HG03469 (cell line): Measurements from ENCODE around the gene USP19.

Source experiments
- ATAC-seq: cut with Tn5 transposase; IDR thresholded peaks from one replicate; pipeline ENCODE4 v1.9.1; 2021; ENCODE audit warnings: mild to moderate bottlenecking, moderate library complexity, moderate number of reproducible peaks; ENCODE audit not compliant: unreplicated experiment

Gene USP19

GRCh38 chr3:49104427-49105291 lies 16.0 kb downstream of the USP19 start, which contains the start of gene QARS1:
Gene QARS1, minus strand, starts transcription at chr3:49104757. Its CDS starts 24 bp downstream, at chr3:49104733.
- peak; percentile 65 for ATAC-seq

GRCh38 chr3:49104052-49104426 lies 16.6 kb downstream of the USP19 start:
- no peak for ATAC-seq

- no peak for ATAC-seq
Measured at GRCh38 chr3:49100046-49100615, 20.5 kb downstream of the USP19 start.

GRCh38 chr3:49098910-49099630 lies 21.6 kb downstream of the USP19 start:
- ATAC-seq, result no peak

GRCh38 chr3:49098429-49098828 lies 22.2 kb downstream of the USP19 start:
- no peak for ATAC-seq

- peak; percentile 56 for ATAC-seq
Measured at GRCh38 chr3:49093853-49094767, 26.5 kb downstream of the USP19 start, which contains the start of gene QRICH1. Gene QRICH1, minus strand, starts transcription at chr3:49094071. Its CDS starts 17,054 bp downstream, at chr3:49077017.

- ATAC-seq, result peak; percentile 15
Measured at GRCh38 chr3:49092938-49093852, 27.4 kb downstream of the USP19 start.

- ATAC-seq, result no peak
Measured at GRCh38 chr3:49081429-49081828, 39.2 kb downstream of the USP19 start.

- ATAC-seq, result no peak
Measured at GRCh38 chr3:49079270-49079669, 41.4 kb downstream of the USP19 start.

GRCh38 chr3:49076646-49077045 lies 44.0 kb downstream of the USP19 start:
- ATAC-seq, result no peak

- ATAC-seq, result no peak
Measured at GRCh38 chr3:49076116-49076515, 44.5 kb downstream of the USP19 start.
